Measurements from ENCODE around the gene IGFL4.
"Not testable (repeated sequence)": the region's sequence is repeated elsewhere in the genome, so short reads cannot be mapped to it uniquely, and the experiment has no call there.

The IGFL4 gene

GRCh38 chr19:46040952-46041500 is at the start of gene IGFL4:
Gene IGFL4 (minus strand): TSS chr19:46041002. CDS start chr19:46040962, 40 bp downstream.
- peak; percentile 95 for DNase-seq

- DNase-seq: no peak
Measured at GRCh38 chr19:46090444-46090843, 49.6 kb upstream of the IGFL4 start.

GRCh38 chr19:46089432-46089831 is 48.6 kb upstream of the IGFL4 start:
- DNase-seq: no peak

- DNase-seq: no peak
Measured at GRCh38 chr19:46088101-46088500, 47.3 kb upstream of the IGFL4 start.

GRCh38 chr19:46085888-46086287 is 45.1 kb upstream of the IGFL4 start:
- no peak for DNase-seq

GRCh38 chr19:46082728-46083050 is 41.9 kb upstream of the IGFL4 start:
- no peak for DNase-seq

- peak; percentile 46 for DNase-seq
Measured at GRCh38 chr19:46081928-46082727, 41.3 kb upstream of the IGFL4 start.

- no peak for DNase-seq
Measured at GRCh38 chr19:46080561-46080960, 39.8 kb upstream of the IGFL4 start.

GRCh38 chr19:46079576-46079975 is 38.8 kb upstream of the IGFL4 start:
- no peak for DNase-seq

- DNase-seq: not testable (repeated sequence)
Measured at GRCh38 chr19:46078573-46079332, 38.0 kb upstream of the IGFL4 start.

GRCh38 chr19:46077815-46078167 is 37.0 kb upstream of the IGFL4 start:
- DNase-seq: no peak

- peak; percentile 84 for DNase-seq
Measured at GRCh38 chr19:46076951-46077814, 36.4 kb upstream of the IGFL4 start.

- no peak for DNase-seq
Measured at GRCh38 chr19:46076031-46076880, 35.5 kb upstream of the IGFL4 start.

GRCh38 chr19:46073268-46073922 is 32.6 kb upstream of the IGFL4 start:
- DNase-seq: no peak

GRCh38 chr19:46069806-46070341 is 29.1 kb upstream of the IGFL4 start:
- DNase-seq: no peak

- no peak for DNase-seq
Measured at GRCh38 chr19:46068345-46069258, 27.8 kb upstream of the IGFL4 start.

GRCh38 chr19:46067691-46068090 is 26.9 kb upstream of the IGFL4 start:
- DNase-seq: no peak

- no peak for DNase-seq
Measured at GRCh38 chr19:46066471-46066870, 25.7 kb upstream of the IGFL4 start.

GRCh38 chr19:46065486-46066071 is 24.8 kb upstream of the IGFL4 start:
- DNase-seq: peak; percentile 10

GRCh38 chr19:46063201-46063600 is 22.4 kb upstream of the IGFL4 start:
- DNase-seq: no peak
